Left kidney (tissue), 2 donors: ENCODE data around the gene KCTD14. TPM values are rescaled to one million over a fixed set of nuclear protein-coding genes. Genes with fewer than 3 reads are reported as not detected.
"Not testable (repeated sequence)": the region's sequence is repeated elsewhere in the genome, so short reads cannot be mapped to it uniquely, and the experiment has no call there.

Experiments used
- DNase-seq: peaks from one replicate; pipeline ENCODE4 v3.0.0-alpha.2; 2013
- polyA plus RNA-seq: library from polyadenylated mRNA; unstranded; fragments of 120-200 nt; gene quantifications from one replicate; pipeline ENCODE4 v1.2.1, GENCODE V29; 2013; ENCODE audit not compliant: insufficient read length

The KCTD14 gene
- polyA plus RNA-seq, 1 donor: 14.1 TPM

DNA sequence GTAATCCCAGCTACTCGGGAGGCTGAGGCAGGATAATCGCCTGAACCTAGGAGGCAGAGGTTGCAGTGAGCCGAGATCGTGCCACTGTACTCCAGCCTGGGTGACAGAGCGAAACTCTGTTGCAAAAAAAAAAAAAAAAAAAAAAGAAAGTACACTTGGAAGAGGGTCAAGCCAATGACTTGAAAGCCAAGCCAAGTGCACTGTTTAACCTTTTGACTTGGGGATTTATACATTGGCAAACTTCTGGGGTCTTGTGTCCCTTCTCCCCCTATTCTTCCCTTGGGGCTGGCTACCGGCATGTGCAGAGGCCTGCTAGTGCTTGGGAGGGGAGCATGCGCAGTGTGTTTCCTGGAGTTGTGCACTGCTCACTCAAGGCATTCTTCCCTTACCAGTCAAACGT, 26.3 kb upstream of the KCTD14 start:
- no peak for DNase-seq

DNA sequence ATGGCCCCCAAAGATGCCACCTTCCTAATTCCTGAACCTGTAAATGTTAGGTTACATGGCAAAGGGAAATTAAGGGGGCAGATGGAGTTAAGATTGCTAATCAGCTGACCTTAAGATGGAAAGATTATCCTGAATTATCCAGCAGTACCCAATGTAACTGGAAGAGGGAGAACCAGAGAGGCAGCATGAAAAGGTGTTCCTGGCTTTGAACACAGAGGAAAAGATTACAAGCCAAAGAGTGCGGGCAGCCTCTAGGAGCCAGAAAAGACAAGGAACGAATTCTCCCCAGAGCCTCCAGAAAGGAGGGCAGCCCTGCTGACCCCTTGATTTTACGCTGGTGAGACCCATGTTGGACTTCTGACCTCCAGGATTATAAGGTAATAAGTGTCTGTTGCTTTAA, 25.5 kb upstream of the KCTD14 start:
- DNase-seq: no peak

DNA sequence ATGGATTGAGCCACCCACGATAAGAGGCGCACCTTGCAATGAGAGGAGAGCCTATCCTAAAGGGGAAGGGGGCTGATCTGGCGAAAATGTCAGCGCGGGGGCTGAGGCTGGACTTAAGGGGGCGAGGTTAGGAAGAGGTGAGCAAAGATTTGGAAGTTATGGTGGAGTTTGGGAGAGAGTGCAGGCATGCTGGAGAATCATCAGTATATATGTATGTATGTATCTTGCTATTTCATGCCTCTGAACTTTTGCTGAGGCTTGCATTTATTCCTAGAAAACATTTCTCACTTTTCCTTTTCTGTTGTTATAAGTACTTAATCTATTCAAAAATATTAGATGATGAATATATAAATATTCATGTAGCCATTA, 23.4 kb upstream of the KCTD14 start:
- DNase-seq: no peak

DNA sequence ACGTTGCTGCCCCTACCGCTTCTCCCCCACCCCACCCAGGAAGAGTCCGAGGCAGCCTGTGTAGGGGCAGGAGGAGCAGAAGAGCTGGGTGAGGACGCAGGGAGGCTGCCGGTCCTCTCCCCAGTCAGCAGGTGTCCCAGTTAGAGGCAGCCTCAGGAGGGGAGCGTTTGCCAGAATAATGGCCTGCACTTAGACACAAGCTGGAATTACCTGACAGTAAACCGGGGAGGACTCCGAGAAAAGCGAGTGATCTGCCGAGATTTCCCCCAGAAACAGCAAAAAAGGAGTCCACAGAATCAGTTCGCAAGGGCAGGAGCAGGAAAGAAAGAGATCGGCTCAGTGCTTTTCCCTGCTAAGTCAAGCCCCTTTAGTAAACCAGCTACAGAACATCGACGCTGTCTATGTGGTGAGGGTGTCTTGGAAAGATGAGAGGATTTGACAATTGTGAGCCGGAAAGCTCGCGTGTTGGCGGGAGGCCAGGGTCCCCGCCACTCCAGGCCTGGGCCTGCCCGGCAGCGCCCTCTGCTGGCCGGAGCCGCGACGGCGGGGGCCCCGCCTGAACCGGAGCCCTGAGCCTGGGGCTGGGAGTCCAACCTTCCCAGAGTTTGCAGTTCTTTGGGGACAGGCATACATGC, 22.9 kb upstream of the KCTD14 start:
- DNase-seq: peak; percentile 75

DNA sequence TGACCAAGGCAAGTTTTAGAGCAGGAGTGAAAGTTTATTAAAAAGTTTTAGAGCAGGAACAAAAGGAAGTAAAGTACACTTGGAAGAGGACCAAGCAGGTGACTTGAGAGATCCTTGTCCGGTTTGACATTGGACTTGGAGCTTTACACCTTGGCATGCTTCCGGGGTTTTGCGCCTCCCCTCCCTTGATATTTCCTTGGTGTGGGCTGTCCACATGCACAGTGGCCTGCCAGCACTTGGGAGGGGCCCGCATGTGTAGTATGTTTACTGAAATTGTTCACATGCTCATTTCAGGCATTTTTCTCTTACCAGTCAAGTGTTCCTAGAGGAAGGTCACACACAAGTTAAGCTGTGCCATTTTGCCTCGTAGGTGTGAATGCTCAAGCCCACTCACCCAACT, 21.6 kb upstream of the KCTD14 start:
- no peak for DNase-seq

DNA sequence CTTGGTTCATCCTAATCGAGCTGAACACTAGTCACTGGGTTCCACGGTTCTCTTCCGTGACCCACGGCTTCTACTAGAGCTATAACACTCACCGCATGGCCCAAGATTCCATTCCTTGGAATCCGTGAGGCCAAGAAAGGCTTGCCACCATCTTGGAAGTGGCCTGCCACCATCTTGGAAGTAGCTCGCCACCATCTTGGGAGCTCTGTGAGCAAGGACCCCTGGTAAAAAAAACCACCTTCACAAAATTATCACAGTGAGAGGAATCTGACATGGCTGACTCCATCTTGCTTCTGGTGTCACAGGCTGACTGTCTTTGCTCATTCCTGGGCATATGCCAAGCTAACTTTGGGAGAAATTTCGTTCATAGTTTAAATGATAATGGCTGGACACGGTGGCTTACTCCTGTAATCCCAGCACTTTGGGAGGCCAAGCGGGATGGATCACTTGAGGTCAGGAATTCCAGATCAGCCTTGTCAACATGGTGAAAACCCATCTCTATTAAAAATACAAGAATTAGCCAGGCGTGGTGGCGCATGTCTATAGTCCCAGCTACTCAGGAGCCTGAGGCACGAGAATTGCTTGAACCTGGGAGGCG, 18.9 kb upstream of the KCTD14 start:
- no peak for DNase-seq

DNA sequence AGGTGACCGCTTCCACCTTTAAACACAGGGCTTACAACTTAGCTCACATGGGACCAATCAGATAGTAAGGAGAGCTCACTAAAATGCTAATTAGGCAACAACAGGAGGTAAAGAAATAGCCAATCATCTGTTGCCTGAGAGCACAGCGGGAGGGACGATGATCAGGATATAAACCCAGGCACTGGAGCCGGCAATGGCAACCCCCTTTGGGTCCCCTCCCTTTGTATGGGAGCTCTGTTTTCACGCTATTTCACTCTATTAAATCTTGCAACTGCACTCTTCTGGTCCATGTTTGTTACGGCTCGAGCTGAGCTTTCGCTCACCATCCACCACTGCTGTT, 18.3 kb upstream of the KCTD14 start:
- DNase-seq: not testable (repeated sequence)

DNA sequence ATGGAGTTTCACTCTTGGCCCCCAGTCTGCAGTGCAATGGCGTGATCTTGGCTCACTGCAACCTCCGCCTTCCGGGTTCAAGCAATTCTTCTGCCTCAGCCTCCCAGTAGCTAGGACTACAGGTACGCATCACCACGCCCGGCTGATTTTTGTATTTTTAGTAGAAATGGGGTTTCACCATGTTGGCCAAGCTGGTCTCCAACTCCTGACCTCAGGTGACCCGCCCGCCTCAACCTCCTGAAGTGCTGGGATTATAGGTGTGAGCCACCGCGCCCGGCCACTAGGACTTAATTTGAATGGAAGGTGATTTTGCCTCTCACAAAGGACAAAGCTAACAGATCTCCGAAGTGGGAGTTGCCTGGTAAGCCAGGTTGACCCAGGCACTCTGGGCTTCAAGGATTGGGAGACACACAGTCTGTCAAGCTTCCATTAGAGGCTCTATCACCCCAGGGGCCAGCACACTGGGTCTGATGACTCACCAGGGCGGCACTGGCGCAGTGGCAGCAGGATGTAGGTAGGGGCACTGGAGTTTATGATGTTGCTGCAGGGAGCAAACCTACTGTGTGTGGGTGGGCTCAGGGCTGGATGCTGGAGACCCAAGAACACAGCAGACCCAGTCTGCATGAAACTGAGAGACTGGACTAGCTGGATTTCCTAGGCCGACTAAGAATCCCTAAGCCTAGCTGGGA, 17.8 kb upstream of the KCTD14 start:
- DNase-seq: no peak

DNA sequence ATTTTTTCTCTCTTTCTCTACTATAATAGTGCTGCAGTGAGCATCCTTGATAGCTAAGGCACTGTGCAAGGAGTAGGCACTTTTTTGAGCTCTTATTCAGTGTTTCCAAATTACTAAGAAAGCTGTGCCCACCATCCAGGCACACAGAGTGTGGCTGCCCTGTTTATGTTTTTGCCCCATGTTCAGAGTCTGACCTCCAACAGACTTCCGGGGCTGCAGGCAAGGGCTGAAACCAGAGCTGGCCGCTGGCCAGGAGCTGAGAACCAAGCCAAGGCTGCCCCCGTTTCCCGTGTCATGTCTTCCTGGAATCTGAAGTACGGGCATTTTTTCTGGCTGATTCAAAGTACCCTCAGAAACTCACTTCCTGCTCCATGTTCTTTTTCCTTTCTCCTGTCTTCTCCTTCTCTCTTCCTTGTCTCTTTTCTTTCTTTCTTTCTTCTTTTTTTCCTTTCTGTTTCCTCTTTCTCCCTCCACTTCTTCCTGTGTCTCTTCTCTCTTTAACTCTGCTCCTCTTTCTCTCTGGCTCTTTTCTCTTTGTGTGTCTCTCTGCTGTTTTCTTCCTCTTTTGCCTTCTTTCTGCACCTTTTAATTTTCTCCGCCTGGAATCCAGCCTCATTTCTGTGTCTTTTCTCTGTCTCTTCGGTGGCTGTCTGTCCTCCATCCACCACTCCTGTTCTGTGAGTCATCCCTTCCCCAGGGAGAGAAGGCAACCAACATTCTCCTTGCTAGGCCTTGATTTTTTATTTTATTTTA, 17.0 kb upstream of the KCTD14 start:
- peak; percentile 61 for DNase-seq

DNA sequence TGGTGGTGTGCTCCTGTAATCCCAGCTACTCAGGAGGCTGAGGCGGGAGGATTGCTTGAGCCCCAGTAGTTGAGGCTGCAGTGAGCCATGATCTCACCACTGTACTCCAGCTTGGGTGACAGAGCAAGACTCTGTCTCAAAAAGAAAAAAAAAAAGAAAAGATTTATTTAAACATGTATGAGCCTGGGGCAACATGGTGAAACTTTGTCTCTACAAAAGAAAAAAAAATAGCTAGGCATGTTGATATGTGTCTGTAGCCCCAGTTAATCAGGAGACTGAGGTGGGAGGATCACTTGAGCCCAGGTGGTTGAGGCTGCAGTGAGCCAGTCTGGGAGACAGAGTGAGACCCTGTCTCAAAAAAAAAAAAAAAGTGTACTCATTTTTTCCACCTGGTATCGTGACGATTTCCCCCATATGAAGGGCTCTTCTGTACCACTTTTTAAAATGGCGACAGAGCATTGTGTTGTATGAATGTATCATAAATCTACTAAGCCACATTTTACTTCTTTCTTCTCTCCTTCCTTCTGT, 16.4 kb upstream of the KCTD14 start:
- no peak for DNase-seq

DNA sequence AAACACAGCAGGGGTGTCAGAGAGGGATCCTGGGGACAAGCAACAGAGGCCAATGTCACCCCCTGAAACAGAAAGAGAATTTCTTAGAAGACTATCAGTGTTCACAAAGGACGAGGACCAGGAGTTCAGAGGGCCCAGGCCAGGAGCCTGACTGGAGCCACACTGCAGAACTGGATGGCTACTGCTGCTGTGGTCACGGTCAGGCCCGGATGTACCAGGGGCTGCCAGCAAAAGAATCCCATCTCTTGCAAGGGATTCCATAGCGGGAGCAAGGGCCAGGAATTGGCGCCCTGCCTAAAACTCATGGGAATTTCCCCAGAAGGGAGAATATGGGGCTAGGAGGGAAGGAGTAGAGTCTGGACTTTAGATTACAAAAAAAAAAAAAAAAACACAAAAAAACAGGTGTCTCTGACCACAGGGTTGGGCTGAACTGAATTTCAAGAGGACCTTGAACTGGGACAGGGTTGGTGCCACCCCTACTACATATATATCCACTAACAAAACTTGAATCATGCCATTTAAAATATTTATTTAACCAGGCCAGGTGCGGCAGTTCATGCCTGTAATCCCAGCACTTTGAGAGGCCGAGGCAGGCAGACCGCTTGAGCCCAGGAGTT, 15.7 kb upstream of the KCTD14 start:
- no peak for DNase-seq

DNA sequence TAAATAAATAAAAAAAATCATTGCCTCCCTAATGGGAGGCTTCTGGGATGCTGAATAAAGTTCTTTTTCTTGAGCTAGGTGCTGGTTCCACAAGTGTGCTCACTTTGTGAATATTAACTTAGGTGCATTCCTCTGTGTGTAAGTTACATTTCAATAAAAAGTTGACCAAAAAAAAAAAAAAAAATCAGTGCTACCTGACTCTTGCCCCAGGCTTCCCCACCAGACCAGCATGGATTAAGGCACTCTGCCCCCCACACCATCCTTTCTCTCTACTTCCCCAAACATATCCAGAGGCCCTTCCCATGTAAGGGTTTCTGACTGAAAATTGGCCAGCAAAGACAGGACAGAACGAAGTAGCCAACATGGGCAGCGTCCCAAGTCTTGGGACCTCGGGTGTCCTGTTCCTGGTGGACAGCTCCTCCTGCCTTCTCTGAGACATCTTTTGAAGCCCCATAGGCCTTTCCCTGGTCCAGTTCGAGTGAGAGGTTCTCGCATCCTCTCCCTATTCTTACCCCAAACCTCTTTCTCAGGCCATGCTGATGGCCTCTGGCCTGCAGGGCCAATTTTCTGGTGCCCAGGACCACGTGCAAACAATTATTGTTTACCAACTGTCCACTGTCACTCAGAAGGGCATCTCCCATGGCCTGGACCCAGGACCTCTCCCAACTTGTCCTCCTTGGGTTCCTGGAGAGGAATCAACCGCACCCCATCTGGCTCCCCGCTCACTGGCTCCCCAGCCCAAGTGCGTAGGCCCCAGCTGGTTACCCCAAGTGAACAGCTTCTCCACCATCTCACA, 14.9 kb upstream of the KCTD14 start:
- no peak for DNase-seq

DNA sequence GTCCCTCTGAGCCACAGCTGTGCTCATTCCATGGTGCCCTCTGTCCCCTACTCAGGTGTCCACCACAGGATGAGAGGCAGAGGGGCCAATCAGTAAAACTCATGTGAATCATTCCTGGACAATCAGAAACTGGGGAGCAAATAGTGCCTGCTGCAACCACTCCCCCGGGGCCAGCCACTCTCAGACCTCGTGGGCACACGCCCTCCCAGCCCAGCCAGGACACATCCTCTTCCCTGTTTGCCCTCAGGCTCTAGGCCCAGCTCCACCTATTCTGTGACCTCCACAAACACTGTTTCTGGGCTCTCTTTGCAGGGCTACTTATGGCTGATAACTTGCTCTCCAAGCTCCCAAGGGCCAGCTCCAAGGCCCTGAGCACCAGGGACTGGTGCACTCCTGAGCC, 14.0 kb upstream of the KCTD14 start:
- DNase-seq: no peak

DNA sequence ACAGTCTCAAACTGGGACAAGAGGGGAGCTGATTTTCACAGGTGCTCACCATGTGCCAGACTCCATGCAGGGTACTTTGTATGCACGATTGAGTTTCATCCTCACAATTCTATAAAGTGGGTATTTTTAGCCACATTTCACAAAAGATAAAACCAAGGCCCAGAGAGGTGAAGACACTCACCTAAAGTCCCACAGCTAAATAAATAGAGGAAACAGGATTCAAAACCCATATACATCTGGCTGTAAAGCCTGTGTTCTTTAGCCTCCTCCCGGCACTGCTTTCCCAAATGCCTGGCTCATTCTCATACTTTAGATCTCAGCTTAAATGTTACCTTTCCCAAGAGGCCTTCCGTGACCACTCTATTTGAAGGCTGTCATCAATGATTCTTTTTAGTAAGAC, 13.2 kb upstream of the KCTD14 start:
- DNase-seq: no peak

DNA sequence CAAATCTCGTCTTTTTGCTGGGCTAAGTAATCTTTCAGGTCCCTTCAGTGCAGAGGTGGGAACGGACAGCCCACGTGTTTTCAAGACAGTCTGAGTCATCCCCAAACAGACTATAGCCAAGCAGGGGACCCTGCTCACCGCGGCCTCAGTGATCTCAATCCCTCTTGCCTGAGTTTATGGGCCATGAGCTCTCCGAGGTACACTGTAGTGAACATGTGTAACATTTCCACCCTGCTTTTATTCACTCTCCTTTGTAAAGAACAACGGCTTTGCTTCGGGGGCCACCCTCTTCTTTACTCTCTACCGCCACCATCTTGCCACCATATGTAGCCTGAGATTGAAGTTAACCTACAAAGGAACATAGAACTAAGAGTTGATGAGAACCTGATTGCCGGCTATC, 11.5 kb upstream of the KCTD14 start:
- DNase-seq: no peak

DNA sequence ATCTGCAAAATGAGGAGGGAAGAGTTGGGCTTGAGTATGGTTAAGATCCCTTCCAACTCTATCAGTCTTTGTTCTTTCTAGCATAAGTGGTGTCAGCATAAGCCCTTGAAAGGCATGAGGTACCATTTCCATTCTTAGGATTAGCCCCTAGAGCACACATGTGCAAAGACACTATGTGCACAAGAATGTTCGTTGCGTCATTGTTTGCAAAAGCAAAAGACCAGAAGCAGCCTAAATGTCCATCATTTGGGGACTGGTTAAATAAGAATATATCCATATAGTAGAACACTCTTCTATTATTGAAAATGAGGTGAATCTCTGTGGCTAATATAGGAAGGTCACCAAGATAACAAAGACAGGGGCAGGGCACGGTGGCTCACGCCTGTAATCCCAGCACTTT, 10.0 kb upstream of the KCTD14 start:
- DNase-seq: no peak

DNA sequence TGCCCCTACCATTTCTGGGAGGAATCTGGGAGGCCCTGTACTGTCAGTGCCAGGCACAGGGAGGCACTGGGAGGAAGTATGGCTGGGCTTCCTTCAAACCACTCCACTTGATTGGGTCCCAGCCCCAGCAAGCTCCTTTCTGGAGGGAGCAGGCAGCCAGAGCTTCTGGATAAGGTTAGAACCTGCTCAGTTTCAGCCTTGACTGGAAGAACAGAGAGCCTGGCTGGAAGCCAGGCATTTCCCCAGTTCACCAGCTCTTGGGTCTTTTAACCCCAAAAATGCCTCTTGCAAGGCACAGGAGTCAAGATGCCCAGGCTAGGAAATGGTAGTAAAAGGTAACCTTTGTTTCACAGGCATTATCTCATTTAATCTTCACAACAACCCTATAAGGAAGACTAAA, 9.0 kb upstream of the KCTD14 start:
- no peak for DNase-seq

DNA sequence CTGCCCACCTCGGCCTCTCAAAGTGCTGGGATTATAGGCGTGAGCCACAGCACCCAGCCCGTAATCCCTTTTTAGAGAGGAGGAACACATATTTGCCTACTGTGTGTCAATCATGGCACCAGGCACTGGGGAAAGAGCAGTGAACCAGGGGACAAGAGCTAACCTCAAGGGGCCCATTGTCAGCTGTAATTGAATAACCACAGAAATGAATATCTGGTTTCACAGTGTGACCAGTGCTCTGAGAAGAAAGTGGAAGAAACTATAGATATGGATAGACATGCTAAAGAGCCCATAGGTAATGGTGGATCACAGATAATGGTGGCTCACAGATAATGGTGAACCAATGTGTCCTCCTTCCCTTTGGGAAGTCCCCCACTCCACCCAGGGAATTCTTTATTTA, 8.6 kb upstream of the KCTD14 start:
- no peak for DNase-seq

DNA sequence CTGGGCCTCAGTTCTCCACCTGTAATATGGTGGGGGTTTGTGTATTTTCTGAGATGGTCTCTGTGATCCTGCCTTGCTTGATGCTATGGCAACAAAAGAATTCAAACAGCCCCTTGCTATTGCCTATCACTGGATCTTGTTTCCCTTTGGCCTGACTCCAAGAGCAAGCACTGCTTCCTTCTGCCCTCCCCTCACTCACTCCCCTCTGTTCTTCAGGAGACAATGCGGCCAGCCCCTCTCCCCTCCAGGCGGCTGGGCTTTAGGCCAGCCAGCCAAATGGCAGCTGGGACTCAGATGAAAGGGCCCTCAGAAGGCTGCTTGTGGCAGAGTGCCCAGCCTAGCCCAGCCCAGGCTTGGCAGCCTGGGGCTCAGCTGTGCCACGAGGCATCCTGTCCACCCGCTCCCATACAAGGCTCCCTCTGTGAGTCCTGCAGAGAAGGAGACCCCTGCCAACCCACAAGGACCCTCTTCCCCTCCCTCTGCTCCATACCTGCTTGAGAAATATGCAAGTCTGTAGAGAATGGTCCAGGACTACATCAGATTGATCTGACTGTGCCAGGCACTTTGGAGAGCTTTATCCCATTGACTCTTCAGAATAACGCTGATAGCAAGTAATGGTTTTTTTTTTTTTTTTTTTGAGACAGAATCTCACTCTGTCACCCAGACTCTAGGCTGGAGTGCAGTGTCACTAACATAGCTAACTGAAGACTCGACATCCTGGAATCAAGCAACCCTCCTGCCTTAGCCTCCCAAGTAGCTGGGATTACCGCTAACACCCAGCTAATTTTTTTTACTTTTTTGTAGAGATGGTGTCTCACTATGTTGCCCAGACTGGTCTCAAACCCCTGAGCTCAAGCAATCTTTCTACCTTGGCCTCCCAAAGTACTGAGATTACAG, 7.6 kb upstream of the KCTD14 start:
- peak; percentile 83 for DNase-seq

DNA sequence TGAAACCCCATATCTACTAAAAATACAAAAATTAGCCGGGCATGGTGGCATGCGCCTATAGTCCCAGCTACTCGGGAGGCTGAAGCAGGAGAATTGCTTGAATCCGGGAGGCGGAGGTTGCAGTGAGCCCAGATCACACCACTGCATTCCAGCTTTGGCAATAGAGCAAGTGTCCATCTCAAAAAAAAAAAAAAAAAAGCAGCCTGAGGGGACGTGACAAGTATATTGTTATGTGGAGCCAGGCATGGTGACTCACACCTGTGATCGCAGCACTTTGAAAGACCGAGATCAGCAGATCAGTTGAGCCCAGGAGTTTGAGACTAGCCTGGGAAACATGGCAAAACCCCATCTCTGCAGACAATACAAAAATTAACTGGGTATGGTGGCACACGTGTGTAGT, 5.3 kb upstream of the KCTD14 start:
- not testable (repeated sequence) for DNase-seq

DNA sequence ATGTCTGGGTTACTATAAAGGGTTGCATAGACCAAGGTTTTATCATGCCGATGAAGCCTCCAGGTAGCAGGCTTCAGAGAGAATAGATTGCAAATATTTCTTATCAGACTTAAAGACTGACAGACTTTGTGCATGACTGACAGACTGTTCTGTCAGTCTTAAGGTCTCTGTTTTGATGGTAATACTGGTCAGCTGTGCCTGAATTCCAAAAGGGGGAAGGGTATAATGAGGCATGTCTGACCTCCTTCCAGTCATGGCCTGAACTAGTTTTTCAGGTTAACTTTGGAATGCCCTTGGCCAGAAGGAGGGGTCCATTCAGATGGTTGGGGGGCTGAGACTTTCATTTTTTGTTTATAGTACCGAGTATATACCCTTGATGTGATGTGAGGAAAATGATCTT, 4.7 kb upstream of the KCTD14 start:
- DNase-seq: no peak
